ENCODE results near the gene TYK2. TPM values are rescaled to one million over a fixed set of nuclear protein-coding genes. Genes with fewer than 3 reads are reported as not detected.

Gene TYK2
- total RNA-seq, 1 experiment from 2014 or later: 104 TPM

DNA sequence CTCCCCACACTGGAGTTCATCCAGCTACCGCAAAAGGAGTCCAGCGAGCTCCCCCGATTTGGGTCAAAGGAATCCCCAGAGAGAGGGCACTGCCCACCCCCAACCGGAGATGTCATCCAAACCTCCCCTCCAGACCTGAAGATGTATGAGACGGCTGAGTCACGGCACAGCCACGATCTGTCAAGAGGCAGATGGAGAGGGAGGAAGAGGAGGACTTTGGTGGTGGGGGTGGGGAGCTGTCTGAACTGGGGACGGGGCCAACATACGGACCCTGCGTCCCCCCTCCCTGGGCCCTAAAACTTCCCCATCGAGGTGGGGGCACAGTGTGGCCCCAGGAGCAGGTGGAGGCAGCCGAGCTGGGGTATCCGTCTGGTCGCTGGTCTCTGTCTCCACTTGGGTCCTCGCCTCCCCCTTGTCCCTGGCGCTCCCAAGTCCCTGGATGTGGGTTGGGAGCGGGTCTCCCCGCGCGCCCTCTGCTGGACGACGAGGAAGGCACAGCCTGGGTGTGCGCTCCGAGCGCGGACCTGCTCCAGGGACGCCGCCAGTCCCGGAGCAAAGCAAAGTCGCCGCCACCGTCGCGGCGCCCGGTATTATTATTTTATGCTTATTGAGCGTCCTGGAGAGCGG is 43.8 kb upstream of the TYK2 start:
- H3K4me1 ChIP-seq (ENCODE audit: control insufficient read depth, insufficient read depth, low read length): peaks cover 14% of the 10 kb centered on the region
- peak; percentile 83 for ATAC-seq
- ChIA-PET CTCF (no interaction called here), POLR2A (no interaction called here)
- H3K36me3 ChIP-seq (ENCODE audit: control insufficient read depth, insufficient read depth, low read length): no peaks in the 10 kb centered on the region; the same call in 1 of the 2 replicates
- no peak for DNase-seq (ENCODE audit: low read depth, low spot score)
- no TSS peak for BruUV-seq (replicated peaks)
- intact Hi-C loops (cut with micrococcal nuclease; ENCODE audit: unreplicated experiment): no loop called here
- no peak for TF ChIP-seq SIN3A (IDR thresholded peaks at IDR 0.05; ENCODE audit: borderline replicate concordance, insufficient read depth, low read depth, low read length)
- TF ChIP-seq CTCF (IDR thresholded peaks at IDR 0.05): peak; percentile 93
- TF ChIP-seq TCF7L2 (IDR thresholded peaks at IDR 0.05; ENCODE audit: low read depth, low read length): no peak
- TF ChIP-seq, protein P1, sequence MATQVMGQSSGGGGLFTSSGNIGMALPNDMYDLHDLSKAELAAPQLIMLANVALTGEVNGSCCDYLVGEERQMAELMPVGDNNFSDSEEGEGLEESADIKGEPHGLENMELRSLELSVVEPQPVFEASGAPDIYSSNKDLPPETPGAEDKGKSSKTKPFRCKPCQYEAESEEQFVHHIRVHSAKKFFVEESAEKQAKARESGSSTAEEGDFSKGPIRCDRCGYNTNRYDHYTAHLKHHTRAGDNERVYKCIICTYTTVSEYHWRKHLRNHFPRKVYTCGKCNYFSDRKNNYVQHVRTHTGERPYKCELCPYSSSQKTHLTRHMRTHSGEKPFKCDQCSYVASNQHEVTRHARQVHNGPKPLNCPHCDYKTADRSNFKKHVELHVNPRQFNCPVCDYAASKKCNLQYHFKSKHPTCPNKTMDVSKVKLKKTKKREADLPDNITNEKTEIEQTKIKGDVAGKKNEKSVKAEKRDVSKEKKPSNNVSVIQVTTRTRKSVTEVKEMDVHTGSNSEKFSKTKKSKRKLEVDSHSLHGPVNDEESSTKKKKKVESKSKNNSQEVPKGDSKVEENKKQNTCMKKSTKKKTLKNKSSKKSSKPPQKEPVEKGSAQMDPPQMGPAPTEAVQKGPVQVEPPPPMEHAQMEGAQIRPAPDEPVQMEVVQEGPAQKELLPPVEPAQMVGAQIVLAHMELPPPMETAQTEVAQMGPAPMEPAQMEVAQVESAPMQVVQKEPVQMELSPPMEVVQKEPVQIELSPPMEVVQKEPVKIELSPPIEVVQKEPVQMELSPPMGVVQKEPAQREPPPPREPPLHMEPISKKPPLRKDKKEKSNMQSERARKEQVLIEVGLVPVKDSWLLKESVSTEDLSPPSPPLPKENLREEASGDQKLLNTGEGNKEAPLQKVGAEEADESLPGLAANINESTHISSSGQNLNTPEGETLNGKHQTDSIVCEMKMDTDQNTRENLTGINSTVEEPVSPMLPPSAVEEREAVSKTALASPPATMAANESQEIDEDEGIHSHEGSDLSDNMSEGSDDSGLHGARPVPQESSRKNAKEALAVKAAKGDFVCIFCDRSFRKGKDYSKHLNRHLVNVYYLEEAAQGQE (IDR thresholded peaks at IDR 0.05; ENCODE audit: insufficient read depth in 1 of 2, low read depth in 2 of 2, low read length in 1 of 2): no peak
- H3K9me3 ChIP-seq (ENCODE audit: control insufficient read depth, insufficient read depth, low read depth, low read length): no peaks in the 10 kb centered on the region
- no peaks in the 10 kb centered on the region for H3K27me3 ChIP-seq (ENCODE audit: control insufficient read depth, insufficient read depth, low read length)
- in situ Hi-C loops (cut with HindIII; ENCODE audit: low pct_unique_long_range_greater_than_20kb, low sequenced_read_pairs): no loop called here
- H3K4me3 ChIP-seq (ENCODE audit: low read depth in 2 of 2, low read length in 2 of 2): peak overlapping the region; percentile 46 to 62
- H3K27ac ChIP-seq (ENCODE audit: low read length): peak overlapping the region; percentile 65; the same call in 1 of the 2 replicates

DNA sequence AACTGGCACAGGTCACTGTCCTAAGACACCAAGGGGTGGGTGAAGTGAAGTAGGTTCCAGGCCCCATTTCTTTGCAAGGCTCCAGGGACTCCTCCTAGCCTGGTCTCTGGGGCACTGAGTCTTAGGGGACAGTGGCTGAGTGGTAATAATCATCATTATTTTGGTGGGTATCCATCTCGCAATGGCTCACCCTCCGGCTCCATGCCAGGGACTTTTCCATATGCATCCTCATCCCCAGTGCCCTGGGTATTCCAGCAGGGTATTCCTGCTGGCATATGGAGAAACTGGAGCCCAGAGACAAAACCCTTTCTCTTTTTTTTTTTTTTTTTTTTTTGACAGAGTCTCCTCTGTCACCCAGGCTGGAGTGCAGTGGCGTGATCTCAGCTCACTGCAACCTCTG is 42.5 kb upstream of the TYK2 start:
- intact Hi-C loops (cut with micrococcal nuclease; ENCODE audit: unreplicated experiment): no loop called here
- no peak overlapping the region for H3K27ac ChIP-seq (ENCODE audit: low read length)
- in situ Hi-C loops (cut with HindIII; ENCODE audit: low pct_unique_long_range_greater_than_20kb, low sequenced_read_pairs): no loop called here
- H3K4me1 ChIP-seq (ENCODE audit: control insufficient read depth, insufficient read depth, low read length): peaks cover 14% of the 10 kb centered on the region
- no peaks in the 10 kb centered on the region; the same call in 1 of the 2 replicates for H3K36me3 ChIP-seq (ENCODE audit: control insufficient read depth, insufficient read depth, low read length)
- CTCF ChIA-PET: no interaction called here
- no TSS peak for BruUV-seq (replicated peaks)
- POLR2A ChIA-PET: no interaction called here
- TF ChIP-seq TCF7L2 (IDR thresholded peaks at IDR 0.05; ENCODE audit: low read depth, low read length) (no peak), SIN3A (IDR thresholded peaks at IDR 0.05; ENCODE audit: borderline replicate concordance, insufficient read depth, low read depth, low read length) (no peak), CTCF (IDR thresholded peaks at IDR 0.05) (no peak), POLR2AphosphoS5 (IDR thresholded peaks at IDR 0.05; ENCODE audit: low read depth, low read length) (no peak)
- TF ChIP-seq, protein P1 (IDR thresholded peaks at IDR 0.05; ENCODE audit: insufficient read depth in 1 of 2, low read depth in 2 of 2, low read length in 1 of 2): no peak
- DNase-seq (ENCODE audit: low read depth, low spot score) (no peak), ATAC-seq (no peak)
- H3K4me3 ChIP-seq (ENCODE audit: low read depth in 2 of 2, low read length in 2 of 2): no peak overlapping the region
- H3K9me3 ChIP-seq (ENCODE audit: control insufficient read depth, insufficient read depth, low read depth, low read length): no peaks in the 10 kb centered on the region
- no peaks in the 10 kb centered on the region for H3K27me3 ChIP-seq (ENCODE audit: control insufficient read depth, insufficient read depth, low read length)
